ENCODE data around the gene PSTPIP1.
A peak's percentile ranks its signal among the peaks of the same experiment; 100 is the strongest.

The PSTPIP1 gene

GRCh38 chr15:77067691-77068367, 72.9 kb downstream of the PSTPIP1 start:
- no peak overlapping the region for H3K4me3 ChIP-seq (ENCODE audit: low read depth, low read length)
- TF ChIP-seq CTCF (IDR thresholded peaks at IDR 0.05; ENCODE audit: low read depth, low read length): no peak
- no peak for DNase-seq (ENCODE audit: low read depth, low spot score)
- in situ Hi-C loops (cut with HindIII; ENCODE audit: low sequenced_read_pairs): no loop called here

- H3K4me3 ChIP-seq (ENCODE audit: low read depth, low read length): no peak overlapping the region
- DNase-seq (ENCODE audit: low read depth, low spot score): no peak
- no peak for TF ChIP-seq CTCF (IDR thresholded peaks at IDR 0.05; ENCODE audit: low read depth, low read length)
- in situ Hi-C loops (cut with HindIII; ENCODE audit: low sequenced_read_pairs): no loop called here
These were observed 73.7 kb downstream of the PSTPIP1 start for GRCh38 chr15:77068633-77069032.

GRCh38 chr15:77069521-77070121, 74.7 kb downstream of the PSTPIP1 start:
- no peak for DNase-seq (ENCODE audit: low read depth, low spot score)
- no peak for TF ChIP-seq CTCF (IDR thresholded peaks at IDR 0.05; ENCODE audit: low read depth, low read length)
- H3K4me3 ChIP-seq (ENCODE audit: low read depth, low read length): peak overlapping the region; percentile 59
- in situ Hi-C loops (cut with HindIII; ENCODE audit: low sequenced_read_pairs): no loop called here

GRCh38 chr15:77070180-77070494, 75.2 kb downstream of the PSTPIP1 start:
- no peak for TF ChIP-seq CTCF (IDR thresholded peaks at IDR 0.05; ENCODE audit: low read depth, low read length)
- in situ Hi-C loops (cut with HindIII; ENCODE audit: low sequenced_read_pairs): no loop called here
- DNase-seq (ENCODE audit: low read depth, low spot score): no peak
- peak overlapping the region; percentile 59 for H3K4me3 ChIP-seq (ENCODE audit: low read depth, low read length)

- DNase-seq (ENCODE audit: low read depth, low spot score): peak; percentile 93
- in situ Hi-C loops (cut with HindIII; ENCODE audit: low sequenced_read_pairs): no loop called here
- TF ChIP-seq CTCF (IDR thresholded peaks at IDR 0.05; ENCODE audit: low read depth, low read length): no peak
- H3K4me3 ChIP-seq (ENCODE audit: low read depth, low read length): peak within 1 kb of the TSS; percentile 59
These were observed 75.8 kb downstream of the PSTPIP1 start, which contains the start of gene TSPAN3 for GRCh38 chr15:77070495-77071304. TSPAN3 (minus strand) TSS chr15:77071109; CDS start chr15:77070954, 155 bp downstream.

- in situ Hi-C loops (cut with HindIII; ENCODE audit: low sequenced_read_pairs): no loop called here
- H3K4me3 ChIP-seq (ENCODE audit: low read depth, low read length): peak overlapping the region; percentile 59
- DNase-seq (ENCODE audit: low read depth, low spot score): no peak
These were observed 76.6 kb downstream of the PSTPIP1 start for GRCh38 chr15:77071305-77072223.

More at GRCh38 chr15:77071305-77072223, 76.6 kb downstream of the PSTPIP1 start:
- no peak for TF ChIP-seq CTCF (IDR thresholded peaks at IDR 0.05; ENCODE audit: low read depth, low read length)

All from astrocyte of the spinal cord (primary cell).